Large intestine (tissue), 3 donors: Measurements from ENCODE around the gene GPC5. TPM values are rescaled to one million over a fixed set of nuclear protein-coding genes. Genes with fewer than 3 reads are reported as not detected.

Source experiments
- DNase-seq, 2 donors: peaks; one replicate each; pipeline versions ENCODE4 v3.0.0 to v3.0.0-alpha.2; 2013
- H3K27ac ChIP-seq: one replicate; pipeline ENCODE4 v1.5.1; 2013; ENCODE audit warnings: low read length
- H3K27me3 ChIP-seq: 2 replicates; pipeline ENCODE4 v1.6.1; 2013; ENCODE audit warnings: low read length; ENCODE audit not compliant: control insufficient read depth, insufficient read depth
- H3K36me3 ChIP-seq: 2 replicates; pipeline ENCODE4 v1.6.1; 2013; ENCODE audit warnings: low read length; ENCODE audit not compliant: control insufficient read depth, insufficient read depth
- H3K4me1 ChIP-seq: one replicate; pipeline ENCODE4 v1.6.1; 2013; ENCODE audit warnings: low read length; ENCODE audit not compliant: control insufficient read depth, insufficient read depth
- H3K4me3 ChIP-seq: one replicate; pipeline ENCODE4 v1.5.1; 2013; ENCODE audit warnings: low read length
- H3K9me3 ChIP-seq: one replicate; pipeline ENCODE4 v1.6.1; 2013; ENCODE audit warnings: mild to moderate bottlenecking, low read depth, low read length, moderate library complexity; ENCODE audit not compliant: control insufficient read depth
- WGBS: methylation state at CpG from one replicate; pipeline ENCODE4 v1.1.5; 2013; ENCODE audit warnings: low lambda C conversion rate; ENCODE audit not compliant: insufficient coverage; 5-methylcytosine and 5-hydroxymethylcytosine counted together
- polyA plus RNA-seq: library from polyadenylated mRNA; unstranded; fragments of 120-200 nt; gene quantifications from one replicate; pipeline ENCODE4 v1.2.1, GENCODE V29; 2013

GPC5 gene
- polyA plus RNA-seq, 1 donor: 0.42 TPM

- DNase-seq: no peak
- H3K27me3 ChIP-seq: no peaks in the 10 kb centered on the region
- no peaks in the 10 kb centered on the region for H3K36me3 ChIP-seq
- H3K27ac ChIP-seq: no peak overlapping the region
- H3K9me3 ChIP-seq: no peaks in the 10 kb centered on the region
- no peaks in the 10 kb centered on the region for H3K4me1 ChIP-seq
- H3K4me3 ChIP-seq: no peak overlapping the region
Measured at GRCh38 chr13:92805766-92806165, 1407.3 kb downstream of the GPC5 start.

- 17% methylated on average over 1 of the region's 4 CpGs for WGBS
- H3K27ac ChIP-seq: no peak overlapping the region
- H3K4me3 ChIP-seq: no peak overlapping the region
- H3K9me3 ChIP-seq: no peaks in the 10 kb centered on the region
- no peaks in the 10 kb centered on the region for H3K27me3 ChIP-seq
- DNase-seq: peak; percentile 25 to 74
- no peaks in the 10 kb centered on the region for H3K4me1 ChIP-seq
- H3K36me3 ChIP-seq: no peaks in the 10 kb centered on the region
Measured at GRCh38 chr13:92806215-92806614, 1407.8 kb downstream of the GPC5 start.

- Histone ChIP-seq H3K4me3 (no peak overlapping the region), H3K27ac (no peak overlapping the region), H3K27me3 (no peaks in the 10 kb centered on the region), H3K9me3 (no peaks in the 10 kb centered on the region), H3K36me3 (no peaks in the 10 kb centered on the region), H3K4me1 (no peaks in the 10 kb centered on the region)
- WGBS: no CpG with 5 or more reads among the region's 3 CpGs
- no peak for DNase-seq
Measured at GRCh38 chr13:92807353-92807752, 1408.9 kb downstream of the GPC5 start.

- DNase-seq: no peak
- Histone ChIP-seq H3K9me3 (no peaks in the 10 kb centered on the region), H3K27ac (no peak overlapping the region), H3K4me1 (no peaks in the 10 kb centered on the region), H3K27me3 (no peaks in the 10 kb centered on the region), H3K4me3 (no peak overlapping the region), H3K36me3 (no peaks in the 10 kb centered on the region)
- WGBS: 100% methylated on average over 1 of the region's 2 CpGs
Measured at GRCh38 chr13:92807966-92808365, 1409.5 kb downstream of the GPC5 start.

- WGBS: 90% methylated on average over 2 of the region's 2 CpGs
- DNase-seq: peak in 1 of 2 donors; percentile 9
- Histone ChIP-seq H3K27me3 (no peaks in the 10 kb centered on the region), H3K27ac (no peak overlapping the region), H3K9me3 (no peaks in the 10 kb centered on the region), H3K4me1 (no peaks in the 10 kb centered on the region), H3K4me3 (no peak overlapping the region), H3K36me3 (no peaks in the 10 kb centered on the region)
Measured at GRCh38 chr13:92821324-92821723, 1422.9 kb downstream of the GPC5 start.

GRCh38 chr13:92823059-92823458 is 1424.6 kb downstream of the GPC5 start:
- H3K4me1 ChIP-seq: no peaks in the 10 kb centered on the region
- no peak for DNase-seq
- no peaks in the 10 kb centered on the region for H3K36me3 ChIP-seq
- 83% methylated on average over 1 of the region's 1 CpG for WGBS
- H3K27ac ChIP-seq: no peak overlapping the region
- H3K4me3 ChIP-seq: no peak overlapping the region
- H3K9me3 ChIP-seq: no peaks in the 10 kb centered on the region
- no peaks in the 10 kb centered on the region for H3K27me3 ChIP-seq

GRCh38 chr13:92825938-92826596 is 1427.6 kb downstream of the GPC5 start:
- no peaks in the 10 kb centered on the region for H3K9me3 ChIP-seq
- no peak overlapping the region for H3K4me3 ChIP-seq
- DNase-seq: no peak
- no peaks in the 10 kb centered on the region for H3K36me3 ChIP-seq
- no peaks in the 10 kb centered on the region for H3K4me1 ChIP-seq
- no CpG with 5 or more reads among the region's 5 CpGs for WGBS
- H3K27ac ChIP-seq: no peak overlapping the region
- H3K27me3 ChIP-seq: no peaks in the 10 kb centered on the region

GRCh38 chr13:92827503-92827902 is 1429.1 kb downstream of the GPC5 start:
- H3K27ac ChIP-seq: no peak overlapping the region
- no peak for DNase-seq
- 40% methylated on average over 1 of the region's 4 CpGs for WGBS
- H3K36me3 ChIP-seq: no peaks in the 10 kb centered on the region
- H3K27me3 ChIP-seq: no peaks in the 10 kb centered on the region
- H3K9me3 ChIP-seq: no peaks in the 10 kb centered on the region
- no peaks in the 10 kb centered on the region for H3K4me1 ChIP-seq
- no peak overlapping the region for H3K4me3 ChIP-seq

- no peaks in the 10 kb centered on the region for H3K9me3 ChIP-seq
Measured at GRCh38 chr13:92829930-92830329, 1431.5 kb downstream of the GPC5 start.

GRCh38 chr13:92830821-92831220 is 1432.4 kb downstream of the GPC5 start:
- Histone ChIP-seq H3K4me1 (no peaks in the 10 kb centered on the region), H3K4me3 (no peak overlapping the region), H3K36me3 (no peaks in the 10 kb centered on the region), H3K9me3 (no peaks in the 10 kb centered on the region), H3K27me3 (no peaks in the 10 kb centered on the region), H3K27ac (no peak overlapping the region)
- WGBS: no CpG with 5 or more reads among the region's 3 CpGs
- no peak for DNase-seq

More at GRCh38 chr13:92829930-92830329, 1431.5 kb downstream of the GPC5 start:
- Histone ChIP-seq H3K27me3 (no peaks in the 10 kb centered on the region), H3K36me3 (no peaks in the 10 kb centered on the region), H3K27ac (no peak overlapping the region), H3K4me1 (no peaks in the 10 kb centered on the region), H3K4me3 (no peak overlapping the region)
- WGBS: 75% methylated on average over 3 of the region's 3 CpGs
- no peak for DNase-seq

GRCh38 chr13:92833071-92833470 is 1434.7 kb downstream of the GPC5 start:
- Histone ChIP-seq H3K4me3 (no peak overlapping the region), H3K27ac (no peak overlapping the region), H3K9me3 (no peaks in the 10 kb centered on the region), H3K4me1 (no peaks in the 10 kb centered on the region), H3K27me3 (no peaks in the 10 kb centered on the region), H3K36me3 (no peaks in the 10 kb centered on the region)
- no CpG with 5 or more reads among the region's 1 CpG for WGBS
- DNase-seq: no peak
